Measurements from ENCODE around the gene LIPN. TPM values are rescaled to one million over a fixed set of nuclear protein-coding genes. Genes with fewer than 3 reads are reported as not detected.
A peak's percentile ranks its signal among the peaks of the same experiment; 100 is the strongest.

Gene LIPN
- polyA plus RNA-seq, 1 experiment: not detected

GRCh38 chr10:88819290-88819689 is 59.5 kb downstream of the LIPN start:
- H3K27me3 ChIP-seq (ENCODE audit: control insufficient read depth, insufficient read depth, low read length): no peaks in the 10 kb centered on the region
- no peak for TF ChIP-seq CTCF (IDR thresholded peaks at IDR 0.05; ENCODE audit: low read depth, low read length)
- H3K9me3 ChIP-seq (ENCODE audit: control insufficient read depth, insufficient read depth, low read length): no peaks in the 10 kb centered on the region
- H3K4me3 ChIP-seq (ENCODE audit: low read depth, low read length): no peak overlapping the region
- ChIA-PET CTCF (interaction anchor here (1.0 to 1.9 kb wide), 3 partner anchors 9 to 113 kb away, joined by 3 to 5 read pairs (median 3); no protein-coding TSS in a partner anchor), POLR2A (no interaction called here)
- no peak overlapping the region for H3K27ac ChIP-seq (ENCODE audit: low read depth, low read length)
- no peak for DNase-seq (ENCODE audit: low read depth, low spot score)

- no peak overlapping the region for H3K27ac ChIP-seq (ENCODE audit: low read depth, low read length)
- ChIA-PET CTCF (interaction anchor here (1.2 to 5.0 kb wide), 4 partner anchors 11 to 238 kb away, joined by 3 to 40 read pairs (median 18); partner anchors contain the start of gene RNLS), POLR2A (no interaction called here)
These were observed 61.1 kb downstream of the LIPN start for GRCh38 chr10:88820748-88821401.

GRCh38 chr10:88826388-88826787 is 66.6 kb downstream of the LIPN start:
- no peak for DNase-seq (ENCODE audit: low read depth, low spot score)
- ChIA-PET CTCF (interaction anchor here (0.6 to 4.2 kb wide), 4 partner anchors 9 to 243 kb away, joined by 3 to 30 read pairs (median 4); partner anchors contain the start of gene RNLS), POLR2A (no interaction called here)
- TF ChIP-seq CTCF (IDR thresholded peaks at IDR 0.05; ENCODE audit: low read depth, low read length): no peak
- no peaks in the 10 kb centered on the region for H3K27me3 ChIP-seq (ENCODE audit: control insufficient read depth, insufficient read depth, low read length)
- H3K4me3 ChIP-seq (ENCODE audit: low read depth, low read length): no peak overlapping the region
- H3K9me3 ChIP-seq (ENCODE audit: control insufficient read depth, insufficient read depth, low read length): no peaks in the 10 kb centered on the region
- no peak overlapping the region for H3K27ac ChIP-seq (ENCODE audit: low read depth, low read length)

More at GRCh38 chr10:88820748-88821401, 61.1 kb downstream of the LIPN start:
- Histone ChIP-seq H3K9me3 (ENCODE audit: control insufficient read depth, insufficient read depth, low read length) (no peaks in the 10 kb centered on the region), H3K27me3 (ENCODE audit: control insufficient read depth, insufficient read depth, low read length) (no peaks in the 10 kb centered on the region), H3K4me3 (ENCODE audit: low read depth, low read length) (no peak overlapping the region)
- peak; percentile 18 for DNase-seq (ENCODE audit: low read depth, low spot score)
- TF ChIP-seq CTCF (IDR thresholded peaks at IDR 0.05; ENCODE audit: low read depth, low read length): no peak

GRCh38 chr10:88827671-88828070 is 67.9 kb downstream of the LIPN start:
- no peak for TF ChIP-seq CTCF (IDR thresholded peaks at IDR 0.05; ENCODE audit: low read depth, low read length)
- no peak for DNase-seq (ENCODE audit: low read depth, low spot score)
- H3K9me3 ChIP-seq (ENCODE audit: control insufficient read depth, insufficient read depth, low read length): no peaks in the 10 kb centered on the region
- no peak overlapping the region for H3K27ac ChIP-seq (ENCODE audit: low read depth, low read length)
- ChIA-PET CTCF (interaction anchor here (4.2 kb wide), 1 partner anchor 8 kb away, joined by 30 read pairs; no protein-coding TSS in a partner anchor), POLR2A (no interaction called here)
- no peaks in the 10 kb centered on the region for H3K27me3 ChIP-seq (ENCODE audit: control insufficient read depth, insufficient read depth, low read length)
- no peak overlapping the region for H3K4me3 ChIP-seq (ENCODE audit: low read depth, low read length)

GRCh38 chr10:88828310-88828709 is 68.5 kb downstream of the LIPN start:
- no peaks in the 10 kb centered on the region for H3K9me3 ChIP-seq (ENCODE audit: control insufficient read depth, insufficient read depth, low read length)
- DNase-seq (ENCODE audit: low read depth, low spot score): no peak
- no peaks in the 10 kb centered on the region for H3K27me3 ChIP-seq (ENCODE audit: control insufficient read depth, insufficient read depth, low read length)
- ChIA-PET CTCF (interaction anchor here (4.9 kb wide), 1 partner anchor 105 kb away, joined by 42 read pairs; no protein-coding TSS in a partner anchor), POLR2A (no interaction called here)
- no peak for TF ChIP-seq CTCF (IDR thresholded peaks at IDR 0.05; ENCODE audit: low read depth, low read length)
- H3K27ac ChIP-seq (ENCODE audit: low read depth, low read length): no peak overlapping the region
- H3K4me3 ChIP-seq (ENCODE audit: low read depth, low read length): no peak overlapping the region
